HG03108 (cell line): ENCODE measurements around the gene VAX1.
"Not testable (repeated sequence)": the region's sequence is repeated elsewhere in the genome, so short reads cannot be mapped to it uniquely, and the experiment has no call there.

ENCODE experiments used
- ATAC-seq: cut with Tn5 transposase; IDR thresholded peaks from one replicate; pipeline ENCODE4 v1.9.1; 2021; ENCODE audit warnings: moderate library complexity; ENCODE audit not compliant: unreplicated experiment

The VAX1 gene

DNA sequence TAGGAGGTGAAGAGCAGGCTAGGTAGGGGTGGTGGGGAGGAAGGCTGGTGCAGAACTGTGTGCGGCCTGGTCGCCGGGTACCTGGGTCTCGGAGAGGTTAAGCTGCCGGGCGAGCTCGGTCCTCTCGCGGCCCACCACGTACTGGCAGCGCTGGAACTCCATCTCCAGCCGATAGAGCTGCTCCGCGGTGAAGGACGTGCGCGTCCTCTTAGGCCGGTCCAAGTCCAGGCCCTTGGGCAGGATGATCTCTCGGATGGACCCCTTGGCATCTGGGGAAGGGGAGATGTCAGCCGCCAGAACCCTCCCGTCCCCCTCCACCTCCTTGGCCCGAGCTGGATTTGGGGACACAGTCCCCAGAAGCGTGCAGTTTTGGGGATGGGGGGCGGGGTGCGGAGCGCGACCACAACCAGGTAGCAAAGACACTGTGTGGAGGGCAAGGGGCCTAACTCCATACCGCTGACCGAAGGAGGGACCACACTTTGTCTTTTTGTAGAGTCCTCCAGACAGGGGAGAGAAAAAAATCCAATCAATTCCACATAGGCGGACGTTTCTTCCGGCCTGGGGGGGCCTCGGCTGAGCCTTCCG, 1.6 kb downstream of the VAX1 start:
- ATAC-seq, result no peak

DNA sequence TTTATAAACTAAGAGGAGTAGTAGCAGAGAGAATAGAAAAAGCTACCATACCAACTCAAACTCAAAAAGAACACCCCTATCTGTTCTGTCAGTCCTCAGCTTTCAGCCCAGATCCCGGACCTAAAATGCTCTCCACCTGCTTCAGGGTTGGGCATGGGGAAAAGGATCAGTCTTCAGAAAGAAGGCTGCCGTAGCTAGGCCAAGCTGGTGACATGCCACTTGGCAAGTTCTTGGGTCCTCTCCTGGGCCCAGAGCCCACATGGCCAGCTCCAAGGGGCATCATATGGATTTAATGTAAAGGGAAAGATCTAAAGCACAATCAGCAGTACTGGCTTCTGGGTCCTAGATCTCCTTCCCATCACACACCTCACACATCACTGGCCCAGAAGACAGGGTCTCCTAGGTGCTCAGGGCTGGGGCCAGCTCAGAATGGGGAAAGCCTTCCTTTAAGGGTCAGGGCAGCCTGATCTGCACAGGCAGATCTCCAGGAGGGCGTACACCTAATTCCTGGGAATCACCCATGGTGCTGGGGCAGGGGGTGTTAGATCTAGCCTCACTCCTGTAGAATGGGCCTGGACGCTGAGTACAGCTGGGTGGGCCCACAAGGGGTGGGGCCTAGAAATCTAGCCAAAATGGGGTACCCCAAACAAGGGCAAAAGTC, 2.5 kb downstream of the VAX1 start:
- ATAC-seq, result no peak

- ATAC-seq, result no peak
Measured at GRCh38 chr10:117135026-117135372, 3.1 kb downstream of the VAX1 start.

- no peak for ATAC-seq
Measured at GRCh38 chr10:117134306-117135025, 3.6 kb downstream of the VAX1 start.

GRCh38 chr10:117134056-117134305, 4.1 kb downstream of the VAX1 start:
- ATAC-seq, result no peak

DNA sequence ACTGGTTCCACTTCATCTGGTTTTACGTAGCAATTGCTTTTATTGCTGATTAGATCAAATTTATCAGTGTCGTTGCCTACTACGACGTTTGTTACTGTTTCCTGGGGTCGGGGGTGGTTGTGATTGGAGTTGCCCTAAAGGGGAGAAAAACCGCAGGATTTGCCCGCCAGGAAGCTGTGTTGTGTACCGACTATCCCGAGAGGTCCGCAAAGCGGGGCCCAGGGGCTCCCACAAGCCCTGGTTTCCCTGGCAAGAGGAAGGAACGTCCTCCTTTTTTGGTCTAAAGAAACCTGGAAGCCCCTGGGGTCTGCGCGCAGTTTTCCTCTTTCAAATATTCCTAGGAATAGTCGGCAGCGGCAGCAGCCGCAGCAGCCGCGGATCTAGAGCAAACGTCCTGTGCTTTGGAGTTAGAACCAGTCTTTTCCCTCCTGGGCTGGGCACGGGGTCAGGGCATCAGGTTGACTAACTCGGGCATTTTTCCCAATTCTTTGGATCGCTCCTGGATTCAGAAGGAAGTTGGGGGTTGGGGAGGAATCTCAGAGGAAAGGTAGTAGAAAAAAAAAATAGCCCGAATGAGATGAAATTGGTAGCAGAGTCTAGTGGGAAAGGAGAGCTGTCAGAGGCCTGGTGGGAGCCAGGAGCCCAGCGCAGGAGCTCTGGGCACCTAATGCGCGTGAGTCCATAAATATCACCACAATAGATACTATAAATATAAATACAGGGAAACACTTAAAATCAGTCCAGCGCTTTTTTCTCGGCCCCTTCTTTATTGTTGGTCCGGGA, 4.6 kb downstream of the VAX1 start:
- ATAC-seq, result no peak

- ATAC-seq, result no peak
Measured at GRCh38 chr10:117132751-117133231, 5.3 kb downstream of the VAX1 start.

- no peak for ATAC-seq
Measured at GRCh38 chr10:117131376-117132327, 6.4 kb downstream of the VAX1 start.

GRCh38 chr10:117130862-117131375, 7.2 kb downstream of the VAX1 start:
- no peak for ATAC-seq

DNA sequence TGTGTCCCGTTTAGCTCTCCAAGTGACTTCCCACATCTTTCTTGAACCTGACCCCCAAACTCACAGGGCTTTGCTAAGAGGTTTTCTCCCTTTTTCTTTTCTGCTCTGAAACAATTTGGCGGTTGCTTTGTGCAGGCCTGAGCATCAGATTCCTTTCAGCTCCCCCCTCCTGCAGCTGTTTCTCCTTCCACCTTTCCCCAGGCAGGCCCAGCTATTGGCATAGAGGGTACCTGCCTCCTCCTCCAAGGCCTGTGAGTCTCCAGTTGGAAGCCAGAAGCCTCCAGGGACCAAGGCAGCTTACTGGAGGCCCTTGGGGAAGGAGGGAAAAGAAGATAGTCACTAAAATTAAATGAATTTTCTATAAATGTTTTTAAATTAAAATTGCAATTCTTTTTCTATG, 7.7 kb downstream of the VAX1 start:
- ATAC-seq, result no peak

- ATAC-seq, result not testable (repeated sequence)
Measured at GRCh38 chr10:117126645-117127044, 11.4 kb downstream of the VAX1 start.

DNA sequence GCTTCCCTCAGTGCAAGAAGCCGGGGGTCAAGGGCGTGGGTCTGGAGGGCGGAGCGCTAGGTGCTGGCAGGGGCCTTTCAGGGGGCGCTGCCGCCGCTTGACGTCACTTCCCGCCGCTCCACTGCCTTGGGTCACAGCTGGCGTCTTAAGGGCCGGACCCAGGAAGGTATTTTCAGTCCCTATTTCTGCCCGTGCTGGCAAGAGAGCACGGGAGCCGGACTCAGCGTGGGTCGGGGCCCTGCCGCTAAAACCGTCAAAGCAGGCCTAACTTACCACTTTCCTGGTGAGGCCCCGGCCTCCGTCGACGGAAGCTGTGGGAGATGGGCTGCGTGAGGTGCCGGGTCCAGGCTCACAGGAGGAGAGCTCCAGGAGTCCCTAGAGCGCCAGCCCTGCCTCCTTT, 12.0 kb downstream of the VAX1 start:
- no peak for ATAC-seq

DNA sequence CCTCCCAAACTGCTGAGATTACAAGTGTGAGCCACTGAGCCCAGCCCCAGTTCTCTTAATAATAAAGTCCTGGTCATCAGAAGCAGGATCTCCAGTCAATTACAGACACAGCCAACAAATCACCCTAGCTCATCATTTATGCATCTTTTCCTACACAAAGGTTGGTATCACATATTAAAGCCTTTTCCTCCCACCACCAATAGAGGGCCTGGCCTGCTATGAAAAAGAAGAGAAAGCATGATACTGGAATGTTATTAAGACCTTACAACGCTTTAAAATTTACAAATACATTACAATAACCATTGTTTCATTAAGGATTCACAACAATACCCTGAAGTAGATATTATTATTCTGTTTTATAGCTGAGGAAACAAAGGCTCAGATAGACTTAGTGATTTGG, 25.9 kb downstream of the VAX1 start:
- no peak for ATAC-seq

DNA sequence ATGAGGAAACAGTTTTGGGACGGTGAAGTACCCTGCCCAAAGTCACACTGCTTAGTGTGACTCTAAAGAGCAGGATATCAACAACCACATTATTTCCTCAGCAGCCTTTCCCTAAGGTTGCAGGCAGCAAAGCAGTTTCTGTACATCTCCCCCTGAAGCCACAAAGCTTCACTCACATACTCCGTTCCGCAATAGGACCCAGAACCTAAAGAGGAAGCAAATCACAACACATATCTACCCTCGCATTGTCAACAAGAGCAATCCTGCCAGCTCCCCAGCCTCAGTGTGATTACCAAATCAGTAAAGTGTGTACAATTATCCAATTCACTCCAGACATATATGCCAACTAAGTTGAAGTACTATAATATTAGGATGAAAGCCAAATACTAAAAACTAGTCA, 30.8 kb downstream of the VAX1 start:
- ATAC-seq, result no peak

GRCh38 chr10:117096599-117097201, 41.4 kb downstream of the VAX1 start:
- no peak for ATAC-seq

GRCh38 chr10:117094856-117095255, 43.2 kb downstream of the VAX1 start:
- no peak for ATAC-seq

DNA sequence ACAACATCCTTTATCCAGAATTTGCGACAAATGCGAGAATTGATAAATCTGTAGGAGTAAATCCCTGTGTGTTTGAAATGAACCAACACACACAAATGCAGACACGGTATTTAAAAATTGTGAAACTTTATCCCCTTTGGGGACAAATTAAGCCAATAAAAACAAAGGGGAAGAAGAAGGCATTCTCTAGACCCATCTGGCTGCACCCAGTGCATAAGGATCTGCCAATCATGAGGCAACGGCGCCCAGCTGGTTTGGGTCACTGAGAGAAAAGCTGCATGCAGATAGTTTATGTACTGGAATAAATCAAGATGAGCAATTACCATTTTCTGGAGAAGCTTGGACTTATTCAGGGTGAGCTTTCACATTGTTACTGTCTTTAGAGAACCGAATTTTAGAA, 45.7 kb downstream of the VAX1 start:
- ATAC-seq, result no peak

- no peak for ATAC-seq
Measured at GRCh38 chr10:117090834-117091233, 47.2 kb downstream of the VAX1 start.

DNA sequence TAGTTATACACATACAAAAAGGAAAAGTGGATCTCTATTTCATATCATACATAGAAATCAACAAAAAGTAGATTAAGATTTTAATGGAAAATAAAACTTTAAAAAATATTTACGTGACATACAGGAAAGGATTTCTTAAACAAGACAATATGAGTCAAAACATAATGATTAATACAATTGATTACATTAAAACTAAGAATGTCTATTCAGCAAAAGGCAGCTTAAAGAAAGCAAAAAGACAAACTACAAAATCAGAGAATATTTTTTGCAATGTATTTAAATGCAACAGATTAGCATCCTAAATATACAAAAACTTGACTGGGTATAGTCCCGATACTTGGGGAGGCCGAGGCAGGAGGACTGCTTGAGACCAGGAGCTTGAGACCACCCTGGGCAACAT, 50.5 kb downstream of the VAX1 start:
- ATAC-seq, result no peak

DNA sequence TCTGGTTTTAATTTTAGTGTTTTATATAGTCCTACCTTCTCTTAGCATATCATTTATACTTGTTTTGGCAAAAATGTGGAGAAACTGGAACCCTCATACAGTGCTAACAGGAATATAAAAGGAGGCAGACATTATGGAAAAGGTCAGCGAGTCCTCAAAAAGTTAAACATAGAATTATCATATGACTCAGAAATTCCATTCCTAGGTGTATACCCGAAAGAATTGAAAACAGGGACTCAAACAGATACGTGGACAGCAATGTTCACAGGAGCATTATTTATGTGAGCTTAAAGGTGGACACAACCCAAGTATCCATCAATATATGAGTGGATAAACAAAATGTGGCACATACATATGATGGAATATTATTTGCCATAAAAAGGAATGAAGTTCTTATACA, 51.5 kb downstream of the VAX1 start:
- no peak for ATAC-seq
